ENCODE results near the gene SMOC1.

GRCh38 chr14:70043001-70043400, 163.8 kb downstream of the SMOC1 start:
- TF ChIP-seq, protein P1, sequence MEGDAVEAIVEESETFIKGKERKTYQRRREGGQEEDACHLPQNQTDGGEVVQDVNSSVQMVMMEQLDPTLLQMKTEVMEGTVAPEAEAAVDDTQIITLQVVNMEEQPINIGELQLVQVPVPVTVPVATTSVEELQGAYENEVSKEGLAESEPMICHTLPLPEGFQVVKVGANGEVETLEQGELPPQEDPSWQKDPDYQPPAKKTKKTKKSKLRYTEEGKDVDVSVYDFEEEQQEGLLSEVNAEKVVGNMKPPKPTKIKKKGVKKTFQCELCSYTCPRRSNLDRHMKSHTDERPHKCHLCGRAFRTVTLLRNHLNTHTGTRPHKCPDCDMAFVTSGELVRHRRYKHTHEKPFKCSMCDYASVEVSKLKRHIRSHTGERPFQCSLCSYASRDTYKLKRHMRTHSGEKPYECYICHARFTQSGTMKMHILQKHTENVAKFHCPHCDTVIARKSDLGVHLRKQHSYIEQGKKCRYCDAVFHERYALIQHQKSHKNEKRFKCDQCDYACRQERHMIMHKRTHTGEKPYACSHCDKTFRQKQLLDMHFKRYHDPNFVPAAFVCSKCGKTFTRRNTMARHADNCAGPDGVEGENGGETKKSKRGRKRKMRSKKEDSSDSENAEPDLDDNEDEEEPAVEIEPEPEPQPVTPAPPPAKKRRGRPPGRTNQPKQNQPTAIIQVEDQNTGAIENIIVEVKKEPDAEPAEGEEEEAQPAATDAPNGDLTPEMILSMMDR (IDR thresholded peaks at IDR 0.05): no peak
- no peak for TF ChIP-seq POLR2A (IDR thresholded peaks at IDR 0.05)
